ENCODE data around the gene RAB34.

The RAB34 gene

GRCh38 chr17:28734712-28735241 is 17.1 kb upstream of the RAB34 start:
- ChIA-PET CTCF (interaction anchor here (1.0 to 17.0 kb wide), 4 partner anchors 8 to 219 kb away, joined by 6 to 603 read pairs (median 6); partner anchors contain the start of gene TRAF4), POLR2A (interaction anchor here (0.8 to 1.4 kb wide), 3 partner anchors 8 to 15 kb away, joined by 3 to 5 read pairs (median 4); partner anchors contain the start of genes RPL23A and TRAF4)
- H3K4me3 ChIP-seq (ENCODE audit: low read depth, low read length), result no peak overlapping the region
- no peak for TF ChIP-seq CTCF (IDR thresholded peaks at IDR 0.05; ENCODE audit: insufficient read depth, low read length, missing control alignments)
- no peak for DNase-seq (ENCODE audit: low read depth, low spot score)

- TF ChIP-seq CTCF (IDR thresholded peaks at IDR 0.05; ENCODE audit: insufficient read depth, low read length, missing control alignments), result no peak
- DNase-seq (ENCODE audit: low read depth, low spot score), result no peak
- POLR2A ChIA-PET, result no interaction called here
- no peak overlapping the region for H3K4me3 ChIP-seq (ENCODE audit: low read depth, low read length)
- CTCF ChIA-PET, result interaction anchor here (1.3 to 17.0 kb wide), 2 partner anchors 14 to 220 kb away, joined by 5 to 603 read pairs; partner anchors contain the start of gene TRAF4
Measured at GRCh38 chr17:28733346-28733745, 15.7 kb upstream of the RAB34 start.

- H3K4me3 ChIP-seq (ENCODE audit: low read depth, low read length), result no peak overlapping the region
- ChIA-PET POLR2A (interaction anchor here (2.5 to 5.4 kb wide), 2 partner anchors 10 to 16 kb away, joined by 18 to 174 read pairs; partner anchors contain the start of genes RPL23A and TRAF4), CTCF (interaction anchor here (1.3 to 17.0 kb wide), 5 partner anchors 18 to 224 kb away, joined by 7 to 603 read pairs (median 80); partner anchors contain the start of genes PHF12 and TRAF4)
- no peak for TF ChIP-seq CTCF (IDR thresholded peaks at IDR 0.05; ENCODE audit: insufficient read depth, low read length, missing control alignments)
- DNase-seq (ENCODE audit: low read depth, low spot score), result no peak
Measured at GRCh38 chr17:28729950-28730330, 12.3 kb upstream of the RAB34 start.

GRCh38 chr17:28728364-28729200 is 10.9 kb upstream of the RAB34 start, which contains the start of gene NEK8:
TSS of gene NEK8 (plus strand) at chr17:28728788. CDS start at chr17:28728814, 26 bp downstream.
- TF ChIP-seq CTCF (IDR thresholded peaks at IDR 0.05; ENCODE audit: insufficient read depth, low read length, missing control alignments), result no peak
- ChIA-PET POLR2A (interaction anchor here (1.2 to 5.4 kb wide), 4 partner anchors 9 to 222 kb away, joined by 3 to 174 read pairs (median 14); partner anchors contain the start of genes PHF12, RPL23A and TRAF4), CTCF (interaction anchor here (0.8 to 17.0 kb wide), 25 partner anchors 9 to 412 kb away, joined by 3 to 603 read pairs (median 13); partner anchors contain the start of genes DHRS13, PHF12, RPL23A and TRAF4)
- H3K4me3 ChIP-seq (ENCODE audit: low read depth, low read length), result peak within 1 kb of the TSS; percentile 93
- DNase-seq (ENCODE audit: low read depth, low spot score), result no peak

GRCh38 chr17:28726627-28727491 is 9.2 kb upstream of the RAB34 start:
- peak overlapping the region; percentile 72 for H3K4me3 ChIP-seq (ENCODE audit: low read depth, low read length)
- CTCF ChIA-PET, result interaction anchor here (0.5 to 17.0 kb wide), 60 partner anchors 8 to 417 kb away, joined by 3 to 603 read pairs (median 4); partner anchors contain the start of genes BLTP2, DHRS13, PHF12 and PROCA1
- TF ChIP-seq CTCF (IDR thresholded peaks at IDR 0.05; ENCODE audit: insufficient read depth, low read length, missing control alignments), result peak; percentile 100
- POLR2A ChIA-PET, result interaction anchor here (0.7 to 5.4 kb wide), 19 partner anchors 8 to 390 kb away, joined by 3 to 174 read pairs (median 3); partner anchors contain the start of genes DHRS13, PHF12, PROCA1 and TRAF4
- no peak for DNase-seq (ENCODE audit: low read depth, low spot score)

All from AG04449 (cell line).